ENCODE data around the gene LCMT1.

- TF ChIP-seq CTCF (conservative IDR thresholded peaks at IDR 0.05) (no peak), EZH2 (IDR thresholded peaks at IDR 0.05; ENCODE audit: low read depth) (no peak)
Measured at GRCh38 chr16:25219070-25219737, 107.7 kb downstream of the LCMT1 start.

All from PC-9 (cell line).